Measurements from ENCODE around the gene ATP11B.

The ATP11B gene

GRCh38 chr3:182959474-182960350 lies 166.4 kb downstream of the ATP11B start:
- no peak for TF ChIP-seq CTCF (IDR thresholded peaks at IDR 0.05; ENCODE audit: low read depth, low read length, missing control alignments)
- H3K4me3 ChIP-seq (ENCODE audit: low read depth, low read length), result no peak overlapping the region
- DNase-seq (ENCODE audit: low read depth), result no peak

- no peak for DNase-seq (ENCODE audit: low read depth)
- no peak for TF ChIP-seq CTCF (IDR thresholded peaks at IDR 0.05; ENCODE audit: low read depth, low read length, missing control alignments)
- no peak overlapping the region for H3K4me3 ChIP-seq (ENCODE audit: low read depth, low read length)
Measured at GRCh38 chr3:182962166-182962565, 168.9 kb downstream of the ATP11B start.

- DNase-seq (ENCODE audit: low read depth), result no peak
- H3K4me3 ChIP-seq (ENCODE audit: low read depth, low read length), result no peak overlapping the region
- TF ChIP-seq CTCF (IDR thresholded peaks at IDR 0.05; ENCODE audit: low read depth, low read length, missing control alignments), result no peak
Measured at GRCh38 chr3:182964179-182964578, 170.9 kb downstream of the ATP11B start.

- DNase-seq (ENCODE audit: low read depth), result no peak
- H3K4me3 ChIP-seq (ENCODE audit: low read depth, low read length), result no peak overlapping the region
- TF ChIP-seq CTCF (IDR thresholded peaks at IDR 0.05; ENCODE audit: low read depth, low read length, missing control alignments), result no peak
Measured at GRCh38 chr3:182965861-182966366, 172.6 kb downstream of the ATP11B start.

- TF ChIP-seq CTCF (IDR thresholded peaks at IDR 0.05; ENCODE audit: low read depth, low read length, missing control alignments), result no peak
- no peak overlapping the region for H3K4me3 ChIP-seq (ENCODE audit: low read depth, low read length)
- no peak for DNase-seq (ENCODE audit: low read depth)
Measured at GRCh38 chr3:182967218-182968204, 174.2 kb downstream of the ATP11B start.

GRCh38 chr3:182969277-182969676 lies 176.0 kb downstream of the ATP11B start:
- DNase-seq (ENCODE audit: low read depth), result no peak

More at GRCh38 chr3:182969277-182969676, 176.0 kb downstream of the ATP11B start:
- no peak overlapping the region for H3K4me3 ChIP-seq (ENCODE audit: low read depth, low read length)
- TF ChIP-seq CTCF (IDR thresholded peaks at IDR 0.05; ENCODE audit: low read depth, low read length, missing control alignments), result no peak
